Esophagus muscularis mucosa (tissue), 4 donors: ENCODE data around the gene BCAR1. TPM values are rescaled to one million over a fixed set of nuclear protein-coding genes. Genes with fewer than 3 reads are reported as not detected.

Source experiments
- DNase-seq: peaks from one replicate; pipeline ENCODE4 v3.0.0-alpha.2; 2017; ENCODE audit errors: extremely low spot score
- H3K27ac ChIP-seq, 4 donors: fragments of 200-600 bp; sonication (generic); replicated peaks in 1 of 4; 1 replicate in 3 of 4; 2 replicates in 1 of 4; pipeline ENCODE4 v1.5.1; 2016 to 2019; ENCODE audit warnings: mild to moderate bottlenecking in 1 of 4
- H3K27me3 ChIP-seq, 4 donors: fragments of 200-600 bp; sonication (generic); one replicate each; pipeline versions ENCODE4 v1.5.1 to v1.6.0; 2016 to 2019
- H3K36me3 ChIP-seq, 4 donors: fragments of 200-600 bp; sonication (generic); one replicate each; pipeline ENCODE4 v1.5.1; 2016 to 2019
- H3K4me1 ChIP-seq, 4 donors: fragments of 200-600 bp; sonication (generic); one replicate each; pipeline ENCODE4 v1.5.1; 2016 to 2019
- H3K4me3 ChIP-seq, 4 donors: fragments of 200-600 bp; sonication (generic); 1 replicate in 2 of 4; 2 replicates in 2 of 4; pipeline ENCODE4 v1.5.1; 2016 to 2019; ENCODE audit warnings: mild to moderate bottlenecking in 4 of 4, moderate library complexity in 1 of 4
- H3K9me3 ChIP-seq, 4 donors: fragments of 200-600 bp; sonication (generic); 1 replicate in 3 of 4; 2 replicates in 1 of 4; pipeline ENCODE4 v1.5.1; 2016 to 2019
- EP300 ChIP-seq: sonication (generic); formaldehyde crosslinking; IDR thresholded peaks from one replicate; pipeline ENCODE4 v1.6.1; 2017; ENCODE audit warnings: antibody characterized with exemption
- POLR2A ChIP-seq: fragments of 450-650 bp; IDR thresholded peaks from one replicate; pipeline ENCODE4 v1.6.1; 2017; ENCODE audit warnings: antibody characterized with exemption, moderate library complexity, mild to moderate bottlenecking, low read depth
- POLR2AphosphoS5 ChIP-seq, 2 donors: sonication (generic); formaldehyde crosslinking; IDR thresholded peaks; one replicate each; pipeline ENCODE4 v1.6.1; 2017; ENCODE audit warnings: antibody characterized with exemption in 2 of 2
- WGBS: methylation state at CpG from one replicate; pipeline ENCODE4 v1.1.5; 2018; 5-methylcytosine and 5-hydroxymethylcytosine counted together
- intact Hi-C: fragments of 100-400 bp; cut with DNase I; formaldehyde crosslinking; loops from one replicate; pipeline ENCODE4 v1.15.1; 2023
- total RNA-seq, 4 donors: library from RNA; depleted of rRNA; stranded (reverse); fragments of >200 nt; gene quantifications; one replicate each; pipeline versions ENCODE4 v1.1.0 to v1.2.1, GENCODE V29; 2016
- TF ChIP-seq, protein P1 (sequence below), 3 experiments: fragments of 200-600 bp in 2 of 3; fragments of 450-650 bp in 1 of 3; sonication (generic) in 2 of 3; IDR thresholded peaks; one replicate each; pipeline ENCODE4 v1.5.1; 2017 to 2019; ENCODE audit warnings: antibody characterized with exemption in 3 of 3, mild to moderate bottlenecking in 2 of 3, moderate library complexity in 1 of 3

Gene BCAR1
- total RNA-seq, 4 donors from 2014 or later, result 31.6 to 67.1 (median 54.8) TPM

DNA sequence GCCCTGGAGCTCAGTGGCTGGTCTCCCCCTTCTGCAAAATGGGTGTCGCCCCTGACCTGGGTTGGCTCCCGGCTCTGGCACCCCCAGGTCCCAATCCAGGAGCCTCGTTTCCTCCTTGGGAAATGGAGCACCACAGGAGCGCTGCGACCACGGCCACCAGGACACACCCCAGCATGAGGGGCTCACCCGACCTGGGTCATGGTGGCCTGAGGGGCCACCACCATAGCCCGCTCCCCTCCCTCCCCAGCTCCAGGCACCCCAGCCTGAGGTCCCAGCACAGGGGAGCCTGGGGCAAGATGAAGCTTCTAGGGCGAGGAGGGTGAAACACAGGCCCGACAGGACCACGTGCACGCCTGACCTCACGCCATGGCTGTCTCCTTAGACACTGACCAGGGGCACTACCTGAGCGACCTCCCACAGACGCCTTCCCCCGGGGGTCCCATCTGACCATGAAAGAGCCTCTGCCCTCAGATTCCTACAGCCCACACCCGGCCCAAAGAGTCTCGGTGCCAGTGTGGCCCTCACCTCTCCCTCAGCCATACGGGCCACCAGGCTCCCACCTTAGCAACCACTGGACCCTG, 11.8 kb downstream of the BCAR1 start:
- TF ChIP-seq POLR2AphosphoS5 (IDR thresholded peaks at IDR 0.05), result no peak
- 73% methylated on average over 5 of the region's 19 CpGs for WGBS
- Histone ChIP-seq H3K9me3 (no peaks in the 10 kb centered on the region), H3K27ac (peak overlapping the region; percentile 82 to 85 (median 84)), H3K4me3 (no peak overlapping the region), H3K4me1 (peaks cover 55 to 71% (median 64%) of the 10 kb centered on the region in 4 donors), H3K27me3 (no peaks in the 10 kb centered on the region), H3K36me3 (peaks cover 16 to 61% (median 50%) of the 10 kb centered on the region in 4 donors)
- intact Hi-C loops, result loop anchor here (5.0 kb wide), 1 partner anchor 68 kb away; no protein-coding TSS in a partner anchor
- DNase-seq, result no peak

DNA sequence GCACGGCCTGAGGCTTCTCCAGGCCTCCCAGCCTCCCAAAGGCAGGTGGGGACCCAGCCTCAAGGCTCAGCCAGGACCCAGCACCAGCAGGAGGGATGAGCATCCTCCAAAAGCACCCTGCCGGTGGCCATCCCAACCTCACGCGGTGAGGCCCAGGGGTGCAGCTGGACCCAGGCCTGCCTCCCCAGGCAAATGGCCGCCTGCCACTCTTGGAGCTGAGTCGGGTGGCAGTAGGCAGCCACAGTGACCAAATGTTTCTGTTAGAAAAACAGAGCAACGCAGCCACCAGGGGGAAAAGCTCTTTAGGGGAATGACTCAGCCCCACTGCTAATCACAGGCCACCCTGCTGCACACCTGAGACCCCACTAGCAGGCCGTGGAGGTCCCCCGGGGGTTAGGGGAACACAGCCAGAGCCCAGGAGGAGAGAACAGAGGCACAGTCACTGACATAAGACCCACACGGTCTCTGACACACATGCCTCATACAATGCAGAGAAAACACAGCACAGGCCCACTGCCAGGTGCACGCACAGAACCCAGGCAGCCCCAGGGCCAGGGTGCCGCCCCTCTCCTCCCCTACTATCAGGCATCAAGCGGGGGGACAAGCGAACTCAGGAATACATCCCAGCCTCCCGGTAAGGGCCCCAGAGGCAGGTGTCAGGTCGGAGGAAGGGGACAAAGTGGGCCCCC, 12.4 kb downstream of the BCAR1 start:
- WGBS, result 16% methylated on average over 3 of the region's 16 CpGs
- H3K4me3 ChIP-seq, result peak overlapping the region in 2 of 4 donors; percentile 13 to 24
- peak overlapping the region; percentile 82 to 85 (median 84) for H3K27ac ChIP-seq
- TF ChIP-seq, protein P1, sequence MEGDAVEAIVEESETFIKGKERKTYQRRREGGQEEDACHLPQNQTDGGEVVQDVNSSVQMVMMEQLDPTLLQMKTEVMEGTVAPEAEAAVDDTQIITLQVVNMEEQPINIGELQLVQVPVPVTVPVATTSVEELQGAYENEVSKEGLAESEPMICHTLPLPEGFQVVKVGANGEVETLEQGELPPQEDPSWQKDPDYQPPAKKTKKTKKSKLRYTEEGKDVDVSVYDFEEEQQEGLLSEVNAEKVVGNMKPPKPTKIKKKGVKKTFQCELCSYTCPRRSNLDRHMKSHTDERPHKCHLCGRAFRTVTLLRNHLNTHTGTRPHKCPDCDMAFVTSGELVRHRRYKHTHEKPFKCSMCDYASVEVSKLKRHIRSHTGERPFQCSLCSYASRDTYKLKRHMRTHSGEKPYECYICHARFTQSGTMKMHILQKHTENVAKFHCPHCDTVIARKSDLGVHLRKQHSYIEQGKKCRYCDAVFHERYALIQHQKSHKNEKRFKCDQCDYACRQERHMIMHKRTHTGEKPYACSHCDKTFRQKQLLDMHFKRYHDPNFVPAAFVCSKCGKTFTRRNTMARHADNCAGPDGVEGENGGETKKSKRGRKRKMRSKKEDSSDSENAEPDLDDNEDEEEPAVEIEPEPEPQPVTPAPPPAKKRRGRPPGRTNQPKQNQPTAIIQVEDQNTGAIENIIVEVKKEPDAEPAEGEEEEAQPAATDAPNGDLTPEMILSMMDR (IDR thresholded peaks at IDR 0.05), result peak in 1 of 3 experiments; percentile 30
- TF ChIP-seq POLR2AphosphoS5 (IDR thresholded peaks at IDR 0.05), result no peak
- peaks cover 17 to 67% (median 54%) of the 10 kb centered on the region in 4 donors for H3K36me3 ChIP-seq
- H3K27me3 ChIP-seq, result no peaks in the 10 kb centered on the region
- no peaks in the 10 kb centered on the region for H3K9me3 ChIP-seq
- no peak for DNase-seq
- intact Hi-C loops, result loop anchor here (5.0 kb wide), 1 partner anchor 68 kb away; no protein-coding TSS in a partner anchor
- peaks cover 55 to 71% (median 63%) of the 10 kb centered on the region in 4 donors for H3K4me1 ChIP-seq

DNA sequence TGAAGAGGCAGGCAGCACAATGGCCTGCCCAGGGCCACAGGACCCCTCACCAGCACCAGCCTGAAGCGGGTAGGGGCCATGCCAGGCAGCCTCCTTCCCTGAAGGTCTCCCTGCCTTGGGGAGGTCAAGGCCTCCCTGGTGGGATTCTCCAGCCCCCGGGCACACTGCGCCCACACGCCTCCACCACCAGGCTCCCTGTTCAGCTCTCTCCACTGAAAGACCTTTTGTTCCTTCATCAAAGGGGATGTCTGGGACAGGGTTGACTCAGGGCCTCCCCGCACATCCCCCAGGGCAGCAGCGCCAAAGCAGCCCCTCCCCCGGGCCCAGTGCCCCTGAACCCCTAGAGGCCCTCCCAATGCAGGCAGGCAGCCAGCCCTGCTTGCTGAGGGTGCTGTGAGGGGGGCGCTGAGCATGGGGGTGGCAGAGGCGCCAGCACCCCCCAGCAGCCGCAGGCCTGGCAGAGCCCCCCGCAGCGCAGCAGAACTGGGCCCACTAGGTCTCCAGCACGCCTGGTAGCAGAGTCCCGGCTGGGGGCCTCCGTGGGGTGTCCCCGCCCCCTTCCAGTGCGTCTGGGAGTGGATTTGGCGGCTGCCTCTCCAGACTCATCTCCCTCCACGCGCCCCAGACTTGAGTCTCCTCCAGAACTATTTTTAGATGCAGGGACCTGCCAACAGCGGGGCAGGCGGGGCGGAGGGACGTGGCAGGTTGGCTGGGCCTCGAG, 13.1 kb downstream of the BCAR1 start:
- H3K27ac ChIP-seq, result peak overlapping the region; percentile 82 to 85 (median 84)
- H3K9me3 ChIP-seq, result no peaks in the 10 kb centered on the region
- WGBS, result 24% methylated on average over 15 of the region's 25 CpGs
- H3K4me3 ChIP-seq, result peak overlapping the region; percentile 13 to 43 (median 21)
- TF ChIP-seq EP300, result no peak
- TF ChIP-seq, protein P1 (IDR thresholded peaks at IDR 0.05), result peak in 1 of 3 experiments; percentile 17
- peak; percentile 76 to 83 for TF ChIP-seq POLR2AphosphoS5 (IDR thresholded peaks at IDR 0.05)
- no peaks in the 10 kb centered on the region for H3K27me3 ChIP-seq
- peaks cover 55 to 71% (median 63%) of the 10 kb centered on the region in 4 donors for H3K4me1 ChIP-seq
- DNase-seq, result peak; percentile 93
- intact Hi-C loops, result loop anchor here (5.0 kb wide), 1 partner anchor 69 kb away; no protein-coding TSS in a partner anchor
- peaks cover 17 to 73% (median 57%) of the 10 kb centered on the region in 4 donors for H3K36me3 ChIP-seq

DNA sequence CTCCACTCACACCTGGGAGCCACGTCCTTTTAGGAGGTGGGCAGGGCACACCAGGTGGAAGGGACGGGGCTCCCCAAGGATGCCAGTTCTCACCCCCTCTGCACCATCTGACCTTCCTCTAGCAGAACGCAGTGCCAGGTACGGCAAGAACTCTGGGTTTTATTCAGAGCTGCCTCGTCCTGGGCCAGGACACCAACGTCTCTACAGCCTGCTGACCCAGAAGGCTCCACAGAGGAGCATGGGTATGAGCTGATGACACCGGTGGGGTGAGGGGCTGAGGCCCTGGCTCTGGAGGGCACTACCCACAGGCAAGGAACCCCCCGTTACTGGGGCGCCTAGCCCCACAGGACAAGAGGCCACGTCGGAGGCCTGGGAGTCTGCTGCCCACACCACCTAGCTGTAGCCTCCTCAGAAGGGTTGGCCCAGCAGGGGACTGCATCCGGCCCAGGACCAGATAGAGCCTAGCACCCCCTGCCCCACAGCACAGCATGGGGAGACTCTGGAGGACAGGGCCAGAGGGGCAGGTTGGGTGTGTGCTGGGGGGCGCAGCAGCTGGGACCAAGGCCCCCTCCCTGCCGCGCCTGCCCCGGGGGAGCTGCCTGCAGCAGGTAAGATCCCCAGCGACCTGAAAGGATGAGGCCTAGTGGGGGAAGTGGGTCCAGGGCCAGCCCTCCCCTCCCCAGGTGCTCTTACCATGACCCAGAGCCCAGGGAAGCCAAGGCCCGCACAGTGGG, 13.9 kb downstream of the BCAR1 start:
- H3K4me1 ChIP-seq, result peaks cover 51 to 66% (median 61%) of the 10 kb centered on the region in 4 donors
- no peak overlapping the region for H3K4me3 ChIP-seq
- no peaks in the 10 kb centered on the region for H3K9me3 ChIP-seq
- TF ChIP-seq EP300 (no peak), POLR2A (no peak), POLR2AphosphoS5 (IDR thresholded peaks at IDR 0.05) (no peak)
- TF ChIP-seq, protein P1 (IDR thresholded peaks at IDR 0.05), result no peak
- H3K27me3 ChIP-seq, result no peaks in the 10 kb centered on the region
- DNase-seq, result no peak
- no CpG with 5 or more reads among the region's 18 CpGs for WGBS
- intact Hi-C loops, result loop anchor here (5.0 kb wide), 1 partner anchor 70 kb away; no protein-coding TSS in a partner anchor
- H3K36me3 ChIP-seq, result peaks cover 17 to 74% (median 57%) of the 10 kb centered on the region in 4 donors
- peak overlapping the region; percentile 82 to 85 (median 84) for H3K27ac ChIP-seq
